Activated CD4-positive, alpha-beta T cell treated with anti-CD3 and anti-CD28 coated beads, Interleukin-2, Interleukin-4, amounts not matched to agents 100 ng/mL and 50 ng/mL, durations not matched to agents 16 hours and 8 hours (primary cell): ENCODE data around the gene PRXL2A.
"Not testable (repeated sequence)": the region's sequence is repeated elsewhere in the genome, so short reads cannot be mapped to it uniquely, and the experiment has no call there.

ENCODE experiments used
- DNase-seq: peaks from one replicate; pipeline ENCODE4 v3.0.0-alpha.2; 2020; ENCODE audit warnings: low spot score

The PRXL2A gene

GRCh38 chr10:80474941-80475340, 66.6 kb downstream of the PRXL2A start:
- DNase-seq, result no peak

- DNase-seq, result not testable (repeated sequence)
Measured at GRCh38 chr10:80475641-80476040, 67.3 kb downstream of the PRXL2A start.

- no peak for DNase-seq
Measured at GRCh38 chr10:80476685-80477084, 68.3 kb downstream of the PRXL2A start.

GRCh38 chr10:80477813-80478212, 69.5 kb downstream of the PRXL2A start:
- no peak for DNase-seq

GRCh38 chr10:80480373-80480772, 72.0 kb downstream of the PRXL2A start:
- not testable (repeated sequence) for DNase-seq

- DNase-seq, result no peak
Measured at GRCh38 chr10:80480852-80481251, 72.5 kb downstream of the PRXL2A start.

- no peak for DNase-seq
Measured at GRCh38 chr10:80484243-80484642, 75.9 kb downstream of the PRXL2A start.

- DNase-seq, result no peak
Measured at GRCh38 chr10:80484676-80485075, 76.3 kb downstream of the PRXL2A start.

- DNase-seq, result no peak
Measured at GRCh38 chr10:80485076-80485945, 77.0 kb downstream of the PRXL2A start.

- DNase-seq, result no peak
Measured at GRCh38 chr10:80485946-80486764, 77.8 kb downstream of the PRXL2A start.
